ENCODE data around the gene SLC26A4.

DNA sequence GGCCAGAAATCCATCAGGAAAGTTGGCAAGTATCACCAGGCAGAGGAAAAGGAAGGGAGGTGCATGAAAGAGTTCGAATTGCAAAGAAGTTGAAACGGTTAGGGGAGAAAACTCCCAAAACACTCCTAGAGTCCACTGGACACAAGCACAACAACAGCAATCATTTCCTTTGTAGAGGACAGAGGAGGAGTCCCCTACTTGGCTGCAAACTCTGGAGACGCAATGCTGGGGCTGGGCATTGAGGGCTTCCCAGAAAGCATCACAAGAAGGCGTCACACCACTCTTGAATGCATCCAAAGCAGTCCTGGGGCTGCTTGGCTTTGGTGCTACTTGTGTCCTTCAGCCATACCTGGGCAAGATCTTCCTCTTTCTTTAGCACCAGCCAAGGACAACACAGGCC, 18.1 kb upstream of the SLC26A4 start:
- TF ChIP-seq MLLT1 (IDR thresholded peaks at IDR 0.05) (no peak), SLC30A9 (CRISPR knock-in tag; IDR thresholded peaks at IDR 0.05) (no peak), U2AF2 (optimal IDR thresholded peaks at IDR 0.05; ENCODE audit: low read depth, low read length) (no peak), TRIM24 (IDR thresholded peaks at IDR 0.05) (no peak), PTBP1 (IDR thresholded peaks at IDR 0.05; ENCODE audit: low read depth, low read length) (no peak), EZH2 (IDR thresholded peaks at IDR 0.05; ENCODE audit: borderline replicate concordance, low read depth, low read length) (no peak), THRB (CRISPR knock-in tag; conservative IDR thresholded peaks at IDR 0.05) (no peak)
